NCI-H128 (cell line): Measurements from ENCODE around the gene FIP1L1.
"Not testable (repeated sequence)": the region's sequence is repeated elsewhere in the genome, so short reads cannot be mapped to it uniquely, and the experiment has no call there.

Experiments
- DNase-seq: peaks from one replicate; lab custom pipeline; 2025; ENCODE audit not compliant: unreplicated experiment; lab: John Stamatoyannopoulos, UW

Gene FIP1L1, protein sequence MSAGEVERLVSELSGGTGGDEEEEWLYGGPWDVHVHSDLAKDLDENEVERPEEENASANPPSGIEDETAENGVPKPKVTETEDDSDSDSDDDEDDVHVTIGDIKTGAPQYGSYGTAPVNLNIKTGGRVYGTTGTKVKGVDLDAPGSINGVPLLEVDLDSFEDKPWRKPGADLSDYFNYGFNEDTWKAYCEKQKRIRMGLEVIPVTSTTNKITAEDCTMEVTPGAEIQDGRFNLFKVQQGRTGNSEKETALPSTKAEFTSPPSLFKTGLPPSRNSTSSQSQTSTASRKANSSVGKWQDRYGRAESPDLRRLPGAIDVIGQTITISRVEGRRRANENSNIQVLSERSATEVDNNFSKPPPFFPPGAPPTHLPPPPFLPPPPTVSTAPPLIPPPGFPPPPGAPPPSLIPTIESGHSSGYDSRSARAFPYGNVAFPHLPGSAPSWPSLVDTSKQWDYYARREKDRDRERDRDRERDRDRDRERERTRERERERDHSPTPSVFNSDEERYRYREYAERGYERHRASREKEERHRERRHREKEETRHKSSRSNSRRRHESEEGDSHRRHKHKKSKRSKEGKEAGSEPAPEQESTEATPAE

DNA sequence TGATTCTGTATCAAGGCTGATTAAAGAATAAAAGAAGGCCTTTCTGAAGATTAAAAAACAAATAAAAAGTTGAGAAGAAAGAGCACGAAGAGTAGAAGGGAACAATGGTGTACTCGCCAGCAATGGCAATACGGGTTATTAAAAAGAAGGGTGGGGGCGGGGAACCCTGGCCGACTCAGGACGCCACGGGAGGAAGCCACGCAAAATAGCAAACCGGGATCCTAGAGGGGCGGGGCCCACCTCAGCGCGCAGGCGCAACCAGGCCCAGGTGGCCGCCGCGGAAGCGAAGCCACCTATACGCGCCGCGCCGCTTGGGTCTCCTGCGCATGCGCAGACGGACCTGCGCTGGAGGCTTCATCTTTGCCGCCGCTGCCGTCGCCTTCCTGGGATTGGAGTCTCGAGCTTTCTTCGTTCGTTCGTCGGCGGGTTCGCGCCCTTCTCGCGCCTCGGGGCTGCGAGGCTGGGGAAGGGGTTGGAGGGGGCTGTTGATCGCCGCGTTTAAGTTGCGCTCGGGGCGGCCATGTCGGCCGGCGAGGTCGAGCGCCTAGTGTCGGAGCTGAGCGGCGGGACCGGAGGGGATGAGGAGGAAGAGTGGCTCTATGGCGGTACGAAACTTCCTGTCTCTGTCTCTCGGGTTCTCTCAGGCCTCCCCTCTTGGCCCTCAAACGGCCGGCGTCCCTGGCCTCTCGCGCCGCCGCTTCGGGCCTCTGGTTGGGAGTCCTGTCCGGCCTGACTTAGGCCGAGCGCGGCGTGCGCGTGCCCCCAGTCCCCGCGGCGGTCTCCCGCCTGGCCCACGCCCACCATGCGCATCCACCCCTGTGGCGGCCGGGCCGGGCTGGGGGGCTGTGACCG, at the start of gene FIP1L1:
TSS of gene FIP1L1 (plus strand) at position 323 of the 852 bp plus-strand sequence. CDS start at position 521, 198 bp downstream.
- DNase-seq, result peak; percentile 61

GRCh38 chr4:53334916-53335315, 42.5 kb upstream of the FIP1L1 start:
- DNase-seq, result not testable (repeated sequence)

GRCh38 chr4:53340145-53340544, 37.3 kb upstream of the FIP1L1 start:
- not testable (repeated sequence) for DNase-seq

- not testable (repeated sequence) for DNase-seq
These were observed 31.0 kb upstream of the FIP1L1 start for GRCh38 chr4:53346392-53346791.

- no peak for DNase-seq
These were observed 30.3 kb upstream of the FIP1L1 start for GRCh38 chr4:53346920-53347852.

- DNase-seq, result no peak
These were observed 29.4 kb upstream of the FIP1L1 start for GRCh38 chr4:53348046-53348445.

- no peak for DNase-seq
These were observed 28.4 kb upstream of the FIP1L1 start for GRCh38 chr4:53349091-53349491.

DNA sequence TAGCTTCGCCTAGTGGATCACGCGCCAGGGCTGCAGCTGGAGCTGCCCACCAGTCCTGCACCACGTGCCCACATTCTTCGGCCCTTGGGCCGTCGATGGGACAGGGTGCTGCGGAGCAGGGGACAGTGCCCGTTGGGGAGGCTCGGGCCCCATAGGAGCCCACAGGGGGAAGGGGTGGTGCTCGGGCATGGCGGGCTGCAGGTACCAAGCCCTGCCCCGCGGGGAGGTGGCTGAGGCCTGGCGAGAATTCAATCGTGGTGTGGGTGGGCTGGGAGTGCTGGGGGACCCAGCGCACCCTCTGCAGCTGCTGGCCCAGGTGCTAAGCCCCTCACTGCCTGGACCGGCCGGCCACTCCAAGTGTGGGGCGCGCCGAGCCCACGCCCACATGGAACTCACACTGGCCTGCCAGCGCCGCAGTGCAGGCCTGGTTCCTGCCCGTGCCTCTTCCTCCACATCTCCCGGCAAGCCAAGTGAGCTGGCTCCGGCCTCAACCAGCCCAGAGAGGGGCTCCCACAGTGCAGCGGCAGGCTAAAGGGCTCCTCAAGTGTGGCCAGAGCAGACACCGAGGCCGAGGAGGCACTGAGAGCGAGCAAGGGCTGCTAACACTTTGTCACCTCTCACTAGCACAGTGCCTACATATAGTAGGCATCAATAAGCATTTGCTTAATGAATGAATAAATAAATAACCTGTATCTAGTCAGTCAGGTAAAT, 23.3 kb upstream of the FIP1L1 start:
- DNase-seq, result no peak

DNA sequence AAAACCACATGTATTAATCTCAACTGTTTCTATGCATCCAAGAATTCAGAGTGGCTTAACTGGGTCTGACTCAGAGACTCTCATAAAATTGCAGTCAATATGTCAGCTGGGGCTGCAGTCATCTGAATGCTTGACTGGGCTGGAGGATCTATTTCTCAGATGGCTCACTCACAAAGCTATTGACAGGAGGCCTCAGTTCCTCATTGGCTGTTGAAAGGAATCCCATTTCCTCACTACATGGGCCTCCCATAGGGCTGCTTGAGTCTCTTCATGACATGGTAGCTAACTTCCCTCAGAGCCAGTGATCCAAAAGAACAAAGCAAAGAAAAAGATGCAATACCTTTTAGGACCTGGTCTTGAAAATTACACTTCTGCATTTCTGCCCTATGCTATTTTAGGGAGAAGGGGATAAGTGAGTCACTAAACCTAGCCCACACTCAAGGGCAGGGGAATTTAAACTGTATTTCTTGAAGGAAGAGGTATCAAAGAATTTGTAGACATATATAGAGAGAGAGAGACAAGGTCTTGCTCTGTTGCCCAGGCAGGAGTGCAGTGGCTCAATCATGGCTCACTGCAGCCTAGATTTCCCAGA, 21.4 kb upstream of the FIP1L1 start:
- no peak for DNase-seq

GRCh38 chr4:53361451-53361850, 16.0 kb upstream of the FIP1L1 start:
- DNase-seq, result no peak

DNA sequence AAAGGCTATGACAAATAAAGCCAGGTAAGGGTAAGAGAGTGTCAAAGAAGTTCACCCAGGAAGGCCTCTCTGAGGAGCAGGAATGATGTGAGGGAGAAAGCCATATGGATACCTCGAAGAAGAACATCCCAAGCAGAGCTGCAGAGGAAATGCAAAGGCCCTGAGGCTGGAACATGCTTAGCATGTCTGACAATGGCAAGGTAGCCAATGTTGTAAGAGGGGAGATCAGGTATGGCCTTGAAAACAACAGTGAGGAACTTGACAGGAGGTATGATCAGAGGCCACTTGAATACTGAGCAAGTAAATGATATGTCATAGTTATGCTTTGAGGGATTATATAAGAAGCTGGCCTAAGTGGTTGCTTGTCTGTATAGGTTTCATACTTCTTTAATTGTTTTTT, 15.3 kb upstream of the FIP1L1 start:
- DNase-seq, result no peak

DNA sequence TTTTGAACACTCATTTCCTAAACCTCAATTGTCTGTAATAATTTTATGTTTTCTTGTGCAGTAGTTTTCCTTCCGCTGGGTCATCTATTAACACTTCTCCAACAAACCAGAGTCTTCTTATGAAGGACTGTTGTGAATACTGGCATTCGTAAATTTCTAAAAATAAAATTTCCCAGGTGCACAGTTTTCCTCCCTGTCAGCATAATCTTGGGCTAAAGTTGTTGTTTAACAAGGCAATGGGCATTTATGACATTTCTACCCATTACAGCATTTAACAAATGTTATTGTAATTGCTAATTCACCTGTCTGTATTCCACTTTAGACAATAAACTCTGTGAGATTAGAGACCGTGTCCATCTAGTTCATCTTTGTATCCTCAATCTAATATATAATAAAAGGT, 12.8 kb upstream of the FIP1L1 start:
- DNase-seq, result no peak

- DNase-seq, result no peak
These were observed 12.3 kb upstream of the FIP1L1 start for GRCh38 chr4:53365121-53365485.

GRCh38 chr4:53365486-53366300, 11.7 kb upstream of the FIP1L1 start, which contains the start of gene SCFD2:
Gene SCFD2 (minus strand): TSS chr4:53366061.
- peak; percentile 87 for DNase-seq

DNA sequence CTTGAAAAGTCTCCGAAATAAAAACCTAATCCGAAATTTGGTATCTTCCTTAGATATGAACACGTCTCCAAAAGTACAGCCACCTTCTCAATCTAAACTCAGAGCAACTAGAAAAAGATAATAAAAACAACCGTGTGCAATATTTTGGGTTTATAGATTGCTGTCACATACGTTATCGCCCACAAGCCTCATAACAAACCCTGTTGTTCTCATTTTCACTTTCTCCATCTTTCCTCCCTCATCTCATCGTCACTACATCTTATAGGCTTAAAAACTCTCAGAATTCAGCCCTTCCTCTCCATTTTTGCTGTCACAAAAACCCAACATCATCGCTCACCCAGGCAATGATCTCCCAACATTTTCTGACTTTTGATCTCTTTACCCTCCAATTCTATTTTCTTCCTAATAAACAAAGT, 11.1 kb upstream of the FIP1L1 start:
- no peak for DNase-seq

GRCh38 chr4:53367721-53368120, 9.7 kb upstream of the FIP1L1 start:
- no peak for DNase-seq

- DNase-seq, result no peak
These were observed 6.4 kb upstream of the FIP1L1 start for GRCh38 chr4:53371049-53371448.

DNA sequence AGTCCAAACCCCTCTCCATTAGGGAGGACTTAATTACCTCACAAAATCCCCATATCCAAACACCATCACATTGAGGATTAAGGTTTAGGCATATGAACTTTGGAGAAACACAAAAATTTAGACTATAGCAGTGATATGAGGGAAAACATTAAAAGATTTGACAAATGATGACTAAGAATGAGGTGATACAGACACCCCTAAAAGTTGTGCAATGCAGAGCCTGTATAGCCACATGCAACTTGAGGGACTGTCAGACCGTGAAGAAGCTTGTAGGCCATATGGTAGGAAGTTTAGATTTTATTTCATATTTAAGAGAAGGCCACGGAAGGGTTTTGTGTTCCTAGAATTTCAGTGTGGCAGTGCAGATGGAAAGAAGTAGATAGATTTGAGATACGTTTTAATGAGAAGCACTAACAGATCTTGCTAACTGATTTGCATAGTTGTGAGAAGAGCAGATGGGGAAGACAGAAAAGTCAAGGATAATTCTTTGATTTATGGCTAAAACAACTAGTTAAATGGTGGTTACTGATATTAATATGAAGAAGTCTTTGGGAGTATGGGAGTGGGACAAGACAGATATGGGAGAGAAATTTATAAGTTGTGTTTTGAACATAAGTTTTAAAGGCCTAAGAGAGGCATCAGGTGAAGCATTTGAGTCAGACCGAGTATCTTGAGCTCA, 5.5 kb upstream of the FIP1L1 start:
- DNase-seq, result no peak
